PC-9 (cell line): Measurements from ENCODE around the gene LAPTM5.

ENCODE experiments used
- CTCF ChIP-seq: fragments of 200-600 bp; sonication (generic); conservative IDR thresholded peaks from 2 replicates; pipeline ENCODE4 v1.6.1; 2017; ENCODE audit warnings: mixed run types, antibody characterized with exemption, mild to moderate bottlenecking, moderate library complexity
- EZH2 ChIP-seq: fragments of 200-600 bp; sonication (generic); IDR thresholded peaks from 2 replicates; pipeline ENCODE4 v1.8.0; 2017; ENCODE audit warnings: antibody characterized with exemption, low read depth

- no peak for TF ChIP-seq CTCF
- TF ChIP-seq EZH2, result no peak
Measured at GRCh38 chr1:30731109-30731805, 26.3 kb downstream of the LAPTM5 start.
